ENCODE measurements around the gene ORC3. TPM values are rescaled to one million over a fixed set of nuclear protein-coding genes. Genes with fewer than 3 reads are reported as not detected.

ORC3 gene
- total and polyA plus RNA-seq, 12 donors = 21.1 to 61.3 (median 30.6) TPM

DNA sequence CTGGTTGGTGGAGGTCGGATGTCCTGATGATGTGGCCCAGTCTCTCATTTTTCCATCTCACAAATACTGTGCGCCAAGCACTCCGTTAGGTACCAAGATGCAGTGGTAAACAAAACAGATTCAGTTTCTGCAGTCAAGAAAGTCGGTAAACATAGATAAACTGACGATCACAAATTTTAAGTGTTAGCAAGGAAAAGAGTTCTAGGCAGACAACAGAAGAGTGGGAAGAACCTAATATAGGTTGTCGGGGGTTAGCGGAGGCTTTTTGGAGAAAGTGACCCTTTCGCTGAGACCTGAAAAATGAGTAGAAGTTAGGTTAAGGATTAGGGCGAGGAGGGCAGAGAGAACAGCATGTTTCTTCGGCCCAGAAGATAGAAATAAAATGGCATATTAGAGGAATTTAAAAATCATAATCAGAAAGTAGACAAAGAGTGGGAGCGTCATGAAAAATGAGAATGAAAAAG is 514 bp downstream of the ORC3 start:
- TF ChIP-seq, protein P1, sequence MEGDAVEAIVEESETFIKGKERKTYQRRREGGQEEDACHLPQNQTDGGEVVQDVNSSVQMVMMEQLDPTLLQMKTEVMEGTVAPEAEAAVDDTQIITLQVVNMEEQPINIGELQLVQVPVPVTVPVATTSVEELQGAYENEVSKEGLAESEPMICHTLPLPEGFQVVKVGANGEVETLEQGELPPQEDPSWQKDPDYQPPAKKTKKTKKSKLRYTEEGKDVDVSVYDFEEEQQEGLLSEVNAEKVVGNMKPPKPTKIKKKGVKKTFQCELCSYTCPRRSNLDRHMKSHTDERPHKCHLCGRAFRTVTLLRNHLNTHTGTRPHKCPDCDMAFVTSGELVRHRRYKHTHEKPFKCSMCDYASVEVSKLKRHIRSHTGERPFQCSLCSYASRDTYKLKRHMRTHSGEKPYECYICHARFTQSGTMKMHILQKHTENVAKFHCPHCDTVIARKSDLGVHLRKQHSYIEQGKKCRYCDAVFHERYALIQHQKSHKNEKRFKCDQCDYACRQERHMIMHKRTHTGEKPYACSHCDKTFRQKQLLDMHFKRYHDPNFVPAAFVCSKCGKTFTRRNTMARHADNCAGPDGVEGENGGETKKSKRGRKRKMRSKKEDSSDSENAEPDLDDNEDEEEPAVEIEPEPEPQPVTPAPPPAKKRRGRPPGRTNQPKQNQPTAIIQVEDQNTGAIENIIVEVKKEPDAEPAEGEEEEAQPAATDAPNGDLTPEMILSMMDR (IDR thresholded peaks at IDR 0.05) = no peak
- TF ChIP-seq POLR2A (IDR thresholded peaks at IDR 0.05) = no peak
- Histone ChIP-seq H3K27ac (peak overlapping the region in 4 of 5 donors; percentile 82 to 93 (median 86)), H3K9me3 (replicated peaks in 1 of 3) (no peaks in the 10 kb centered on the region), H3K4me1 (replicated peaks in 1 of 2) (peaks cover 30 to 46% of the 10 kb centered on the region in 2 donors), H3K4me3 (peak overlapping the region in 3 of 4 donors; percentile 11 to 91 (median 83)), H3K27me3 (no peaks in the 10 kb centered on the region), H3K36me3 (replicated peaks in 1 of 2) (peaks cover 0 to 12% of the 10 kb centered on the region in 2 donors)
- intact Hi-C loops (cut with DNase I) = no loop called here
- 2 to 4% (median 4%) methylated on average over 11 of the region's 11 CpGs for WGBS, 4 donors
- no peak for DNase-seq

DNA sequence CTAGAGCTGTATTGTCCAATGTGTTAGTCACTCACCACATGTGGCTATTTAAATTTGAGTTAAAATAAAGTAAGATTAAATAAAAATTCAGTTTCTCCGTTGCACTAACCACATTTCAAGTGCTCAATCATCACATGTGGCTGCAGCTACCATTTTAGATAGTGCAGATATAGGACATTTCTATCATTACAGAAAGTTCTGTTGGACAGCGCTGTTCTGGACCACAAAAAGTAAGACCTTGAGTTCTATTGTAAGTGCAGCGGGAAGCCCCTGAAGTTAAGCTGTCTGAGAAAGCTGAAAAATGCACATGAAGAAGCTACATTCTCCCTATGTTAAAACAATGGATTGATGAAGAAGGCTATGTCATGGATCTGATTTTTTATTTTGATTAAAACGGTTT is 1.1 kb downstream of the ORC3 start:
- intact Hi-C loops (cut with DNase I) = no loop called here
- H3K4me1 ChIP-seq (replicated peaks in 1 of 2) = peaks cover 28 to 42% of the 10 kb centered on the region in 2 donors
- no peaks in the 10 kb centered on the region for H3K9me3 ChIP-seq (replicated peaks in 1 of 3)
- peaks cover 0 to 17% of the 10 kb centered on the region in 2 donors for H3K36me3 ChIP-seq (replicated peaks in 1 of 2)
- H3K27ac ChIP-seq = no peak overlapping the region
- H3K4me3 ChIP-seq = peak overlapping the region in 1 of 4 donors; percentile 91
- no peaks in the 10 kb centered on the region for H3K27me3 ChIP-seq
- WGBS, 4 donors = 52 to 60% (median 56%) methylated on average over 4 of the region's 4 CpGs
- no peak for DNase-seq
- TF ChIP-seq, protein P1 (IDR thresholded peaks at IDR 0.05) = no peak
- TF ChIP-seq POLR2A (IDR thresholded peaks at IDR 0.05) = no peak

GRCh38 chr6:87600576-87600975 is 10.6 kb downstream of the ORC3 start:
- no peak overlapping the region for H3K27ac ChIP-seq
- H3K27me3 ChIP-seq = no peaks in the 10 kb centered on the region
- no peak overlapping the region for H3K4me3 ChIP-seq
- no peak for TF ChIP-seq POLR2A (IDR thresholded peaks at IDR 0.05)
- TF ChIP-seq, protein P1 (IDR thresholded peaks at IDR 0.05) = no peak
- intact Hi-C loops (cut with DNase I) = no loop called here
- WGBS, 4 donors = 83 to 92% (median 85%) methylated on average over 1 of the region's 1 CpG
- no peaks in the 10 kb centered on the region for H3K4me1 ChIP-seq (replicated peaks in 1 of 2)
- DNase-seq = no peak
- no peaks in the 10 kb centered on the region for H3K9me3 ChIP-seq (replicated peaks in 1 of 3)
- H3K36me3 ChIP-seq (replicated peaks in 1 of 2) = peaks cover 0 to 4% of the 10 kb centered on the region in 2 donors

DNA sequence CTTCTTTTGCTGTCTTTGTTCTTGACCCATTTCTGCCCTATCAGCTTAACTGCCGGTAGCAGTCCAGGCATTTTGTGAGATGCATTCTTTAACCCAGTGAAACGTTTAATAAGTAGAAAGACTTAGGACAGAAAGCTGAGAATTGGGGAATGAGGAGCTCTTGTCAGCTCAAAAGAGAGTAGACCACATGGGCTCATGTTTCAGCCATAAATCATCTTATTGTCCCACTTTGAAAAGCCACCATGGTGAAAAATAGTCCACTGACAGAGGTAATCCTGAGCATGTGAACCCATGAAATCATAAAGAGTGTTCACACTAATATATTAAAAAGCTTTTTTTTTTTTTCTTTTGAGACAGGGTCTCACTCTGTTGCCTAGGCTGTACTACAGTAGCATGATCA is 16.3 kb downstream of the ORC3 start:
- Histone ChIP-seq H3K9me3 (replicated peaks in 1 of 3) (no peaks in the 10 kb centered on the region), H3K27me3 (no peaks in the 10 kb centered on the region), H3K27ac (no peak overlapping the region), H3K36me3 (replicated peaks in 1 of 2) (peaks cover 0 to 14% of the 10 kb centered on the region in 2 donors), H3K4me3 (no peak overlapping the region), H3K4me1 (replicated peaks in 1 of 2) (no peaks in the 10 kb centered on the region)
- WGBS, 4 donors = 36 to 50% (median 42%) methylated on average over 2 of the region's 2 CpGs
- no peak for DNase-seq
- intact Hi-C loops (cut with DNase I) = no loop called here
- TF ChIP-seq, protein P1 (IDR thresholded peaks at IDR 0.05) = no peak
- TF ChIP-seq POLR2A (IDR thresholded peaks at IDR 0.05) = no peak

Data from adrenal gland (tissue), 12 donors.